Tibial nerve (tissue), 4 donors: ENCODE data around the gene NFKBIE. TPM values are rescaled to one million over a fixed set of nuclear protein-coding genes. Genes with fewer than 3 reads are reported as not detected.

ENCODE experiments used
- DNase-seq, 2 donors: peaks; one replicate each; pipeline ENCODE4 v3.0.0-alpha.2; 2019; ENCODE audit warnings: low spot score in 2 of 2
- H3K27ac ChIP-seq, 4 donors: fragments of 200-600 bp; sonication (generic) in 3 of 4; one replicate each; pipeline ENCODE4 v1.5.1; 2017 to 2019; ENCODE audit warnings: mild to moderate bottlenecking in 1 of 4
- H3K27me3 ChIP-seq, 2 donors: fragments of 200-600 bp; sonication (generic) in 1 of 2; one replicate each; pipeline versions ENCODE4 v1.5.1 to v1.6.0; 2017 to 2019
- H3K36me3 ChIP-seq, 3 donors: fragments of 200-600 bp; sonication (generic); one replicate each; pipeline ENCODE4 v1.5.1; 2018 to 2019
- H3K4me1 ChIP-seq, 4 donors: fragments of 200-600 bp; sonication (generic) in 3 of 4; one replicate each; pipeline ENCODE4 v1.5.1; 2017 to 2019
- H3K4me3 ChIP-seq, 4 donors: fragments of 200-600 bp; sonication (generic) in 3 of 4; one replicate each; pipeline ENCODE4 v1.5.1; 2017 to 2019; ENCODE audit warnings: mild to moderate bottlenecking in 1 of 4, moderate library complexity in 1 of 4
- H3K9me3 ChIP-seq, 4 donors: fragments of 200-600 bp; sonication (generic) in 3 of 4; one replicate each; pipeline ENCODE4 v1.5.1; 2017 to 2019
- EP300 ChIP-seq, 2 donors: sonication (generic); formaldehyde crosslinking; IDR thresholded peaks; one replicate each; pipeline ENCODE4 v1.6.1; 2017; ENCODE audit warnings: antibody characterized with exemption in 2 of 2, mild to moderate bottlenecking in 1 of 2
- POLR2A ChIP-seq, 2 donors: fragments of 450-650 bp; IDR thresholded peaks; one replicate each; pipeline ENCODE4 v1.6.1; 2017; ENCODE audit warnings: antibody characterized with exemption in 2 of 2, mild to moderate bottlenecking in 2 of 2, moderate library complexity in 2 of 2
- WGBS, 2 donors: methylation state at CpG; one replicate each; pipeline ENCODE4 v1.1.5; 2018; 5-methylcytosine and 5-hydroxymethylcytosine counted together
- total RNA-seq, 4 donors: library from RNA; depleted of rRNA; stranded (reverse); fragments of >200 nt; gene quantifications; one replicate each; pipeline ENCODE4 v1.1.0, GENCODE V29; 2016
- TF ChIP-seq, protein P1 (sequence below), 5 experiments: fragments of 200-600 bp in 3 of 5; fragments of 450-650 bp in 2 of 5; sonication (generic) in 3 of 5; IDR thresholded peaks; one replicate each; pipeline ENCODE4 v1.5.1; 2016 to 2019; ENCODE audit warnings: antibody characterized with exemption in 5 of 5, mild to moderate bottlenecking in 3 of 5, moderate library complexity in 2 of 5

NFKBIE gene
- total RNA-seq, 4 donors from 2014 or later, result 12.7 to 20.7 (median 16.0) TPM

DNA sequence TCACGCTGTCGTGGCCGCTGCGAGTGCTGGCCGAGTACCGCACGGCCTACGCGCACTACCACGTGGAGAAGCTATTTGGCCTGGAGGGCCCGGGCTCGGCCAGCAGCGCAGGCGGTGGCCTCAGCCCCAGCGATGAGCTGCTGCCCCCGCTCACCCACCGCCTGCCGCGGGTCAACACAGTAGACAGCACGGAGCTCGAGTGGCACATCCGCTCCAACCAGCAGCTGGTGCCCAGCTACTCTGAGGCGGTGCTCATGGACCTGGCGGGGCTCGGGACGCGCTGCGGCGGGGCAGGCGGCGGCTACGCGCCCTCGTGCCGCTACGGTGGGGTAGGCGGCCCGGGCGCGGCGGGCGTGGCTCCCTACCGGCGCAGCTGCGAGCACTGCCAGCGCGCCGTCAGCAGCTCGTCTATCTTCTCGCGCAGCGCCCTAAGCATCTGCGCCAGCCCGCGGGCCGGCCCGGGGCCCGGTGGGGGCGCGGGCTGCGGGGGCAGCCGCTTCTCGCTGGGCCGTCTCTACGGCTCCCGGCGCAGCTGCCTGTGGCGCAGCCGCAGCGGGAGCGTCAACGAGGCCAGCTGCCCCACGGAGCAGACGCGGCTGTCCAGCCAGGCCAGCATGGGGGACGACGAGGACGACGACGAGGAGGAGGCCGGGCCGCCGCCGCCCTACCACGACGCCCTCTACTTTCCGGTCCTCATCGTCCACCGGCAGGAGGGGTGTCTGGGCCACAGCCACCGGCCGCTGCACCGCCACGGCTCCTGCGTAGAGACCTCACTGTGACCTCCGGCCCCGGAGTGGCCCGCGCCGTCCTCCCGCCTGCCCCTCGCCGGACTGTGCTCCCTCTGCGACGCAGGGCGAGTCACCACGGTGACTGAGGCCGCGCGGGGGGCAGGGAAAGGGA, 10.6 kb upstream of the NFKBIE start:
- H3K36me3 ChIP-seq, result no peaks in the 10 kb centered on the region
- WGBS, 2 donors, result 21 to 25% methylated on average over 34 to 48 of the region's 109 CpGs
- peaks cover 0 to 15% (median 5%) of the 10 kb centered on the region in 4 donors for H3K4me1 ChIP-seq
- H3K9me3 ChIP-seq, result no peaks in the 10 kb centered on the region
- TF ChIP-seq EP300 (IDR thresholded peaks at IDR 0.05), result no peak
- no peak for TF ChIP-seq POLR2A (IDR thresholded peaks at IDR 0.05)
- TF ChIP-seq, protein P1, sequence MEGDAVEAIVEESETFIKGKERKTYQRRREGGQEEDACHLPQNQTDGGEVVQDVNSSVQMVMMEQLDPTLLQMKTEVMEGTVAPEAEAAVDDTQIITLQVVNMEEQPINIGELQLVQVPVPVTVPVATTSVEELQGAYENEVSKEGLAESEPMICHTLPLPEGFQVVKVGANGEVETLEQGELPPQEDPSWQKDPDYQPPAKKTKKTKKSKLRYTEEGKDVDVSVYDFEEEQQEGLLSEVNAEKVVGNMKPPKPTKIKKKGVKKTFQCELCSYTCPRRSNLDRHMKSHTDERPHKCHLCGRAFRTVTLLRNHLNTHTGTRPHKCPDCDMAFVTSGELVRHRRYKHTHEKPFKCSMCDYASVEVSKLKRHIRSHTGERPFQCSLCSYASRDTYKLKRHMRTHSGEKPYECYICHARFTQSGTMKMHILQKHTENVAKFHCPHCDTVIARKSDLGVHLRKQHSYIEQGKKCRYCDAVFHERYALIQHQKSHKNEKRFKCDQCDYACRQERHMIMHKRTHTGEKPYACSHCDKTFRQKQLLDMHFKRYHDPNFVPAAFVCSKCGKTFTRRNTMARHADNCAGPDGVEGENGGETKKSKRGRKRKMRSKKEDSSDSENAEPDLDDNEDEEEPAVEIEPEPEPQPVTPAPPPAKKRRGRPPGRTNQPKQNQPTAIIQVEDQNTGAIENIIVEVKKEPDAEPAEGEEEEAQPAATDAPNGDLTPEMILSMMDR (IDR thresholded peaks at IDR 0.05), result no peak
- DNase-seq, result no peak
- H3K27ac ChIP-seq, result no peak overlapping the region
- peaks cover 0 to 68% of the 10 kb centered on the region in 2 donors for H3K27me3 ChIP-seq
- H3K4me3 ChIP-seq, result peak overlapping the region in 3 of 4 donors; percentile 15 to 46 (median 27)

DNA sequence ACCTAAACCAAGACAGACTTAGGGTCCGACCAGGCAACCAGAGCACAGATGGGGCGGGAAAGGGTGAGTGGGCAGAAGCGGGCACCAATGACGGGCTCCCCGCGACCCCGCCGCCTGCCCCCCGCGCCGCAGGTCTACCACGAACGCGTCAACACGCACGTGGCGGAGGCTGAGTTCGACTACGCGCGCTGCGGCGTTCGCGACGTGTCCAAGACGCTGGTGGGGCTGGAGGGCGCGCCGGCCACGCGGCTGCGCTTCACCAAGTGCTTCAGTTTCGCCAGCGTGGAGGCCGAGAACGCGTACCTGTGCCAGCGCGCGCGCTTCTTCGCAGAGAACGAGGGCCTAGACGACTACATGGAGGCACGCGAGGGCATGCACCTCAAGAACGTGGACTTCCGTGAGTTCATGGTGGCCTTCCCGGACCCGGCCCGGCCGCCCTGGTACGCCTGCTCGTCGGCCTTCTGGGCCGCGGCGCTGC, 10.0 kb upstream of the NFKBIE start:
- TF ChIP-seq, protein P1 (IDR thresholded peaks at IDR 0.05), result no peak
- TF ChIP-seq POLR2A (IDR thresholded peaks at IDR 0.05) (no peak), EP300 (IDR thresholded peaks at IDR 0.05) (no peak)
- Histone ChIP-seq H3K36me3 (no peaks in the 10 kb centered on the region), H3K27ac (no peak overlapping the region), H3K27me3 (peaks cover 0 to 72% of the 10 kb centered on the region in 2 donors), H3K4me1 (peaks cover 0 to 20% (median 5%) of the 10 kb centered on the region in 4 donors), H3K9me3 (no peaks in the 10 kb centered on the region), H3K4me3 (peak overlapping the region in 1 of 4 donors; percentile 46)
- no peak for DNase-seq
- 84 to 89% methylated on average over 50 to 59 of the region's 59 CpGs for WGBS, 2 donors

DNA sequence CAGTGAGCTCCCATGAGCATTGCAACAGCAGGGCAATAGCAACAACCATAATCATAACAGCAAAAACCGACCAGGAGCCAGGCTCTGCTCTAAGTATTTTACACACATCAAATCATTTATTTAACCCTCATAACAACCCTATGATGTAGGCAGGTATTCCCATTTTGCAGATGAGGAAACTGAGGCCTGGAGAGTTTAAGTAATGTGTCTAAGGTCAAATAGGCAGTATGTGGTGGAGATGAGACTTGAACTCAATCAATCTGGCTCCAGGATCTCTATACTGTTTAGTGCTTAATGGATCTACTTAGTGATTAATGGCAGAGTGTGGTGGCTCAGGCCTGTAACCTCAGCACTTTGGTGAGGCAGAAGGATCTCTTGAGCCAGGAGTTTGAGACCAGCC, 8.3 kb upstream of the NFKBIE start:
- Histone ChIP-seq H3K36me3 (no peaks in the 10 kb centered on the region), H3K27ac (no peak overlapping the region), H3K27me3 (peaks cover 0 to 89% of the 10 kb centered on the region in 2 donors), H3K4me1 (peaks cover 0 to 27% (median 5%) of the 10 kb centered on the region in 4 donors), H3K4me3 (no peak overlapping the region), H3K9me3 (no peaks in the 10 kb centered on the region)
- 36 to 67% methylated on average over 1 of the region's 1 CpG for WGBS, 2 donors
- no peak for DNase-seq
- TF ChIP-seq, protein P1 (IDR thresholded peaks at IDR 0.05), result no peak
- TF ChIP-seq POLR2A (IDR thresholded peaks at IDR 0.05), result no peak
- TF ChIP-seq EP300 (IDR thresholded peaks at IDR 0.05), result no peak

DNA sequence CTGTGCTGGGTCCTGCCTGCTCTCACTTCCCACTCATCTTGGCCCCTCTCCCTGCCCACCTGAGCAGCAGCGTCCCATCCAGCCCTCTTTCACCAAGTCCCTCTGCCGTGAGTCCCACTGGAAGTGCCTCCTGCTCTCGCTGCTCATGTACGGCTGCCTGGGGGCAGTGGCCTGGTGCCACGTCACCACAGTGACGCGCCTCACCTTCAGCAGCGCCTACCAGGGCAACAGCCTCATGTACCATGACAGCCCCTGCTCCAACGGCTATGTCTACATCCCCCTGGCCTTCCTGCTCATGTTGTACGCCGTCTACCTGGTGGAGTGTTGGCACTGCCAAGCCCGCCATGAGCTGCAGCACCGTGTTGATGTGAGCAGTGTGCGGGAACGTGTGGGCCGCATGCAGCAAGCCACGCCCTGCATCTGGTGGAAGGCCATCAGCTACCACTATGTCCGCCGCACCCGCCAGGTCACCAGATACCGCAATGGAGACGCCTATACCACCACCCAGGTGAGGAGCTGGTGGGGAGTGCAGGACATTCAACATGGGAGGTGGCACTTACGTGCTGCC, 7.7 kb upstream of the NFKBIE start:
- no peak overlapping the region for H3K27ac ChIP-seq
- H3K4me3 ChIP-seq, result no peak overlapping the region
- no peaks in the 10 kb centered on the region for H3K9me3 ChIP-seq
- H3K27me3 ChIP-seq, result peaks cover 0 to 94% of the 10 kb centered on the region in 2 donors
- H3K4me1 ChIP-seq, result peaks cover 0 to 27% (median 5%) of the 10 kb centered on the region in 4 donors
- no peak for DNase-seq
- WGBS, 2 donors, result 87 to 90% methylated on average over 22 to 23 of the region's 23 CpGs
- H3K36me3 ChIP-seq, result no peaks in the 10 kb centered on the region
- TF ChIP-seq, protein P1 (IDR thresholded peaks at IDR 0.05), result no peak
- no peak for TF ChIP-seq EP300 (IDR thresholded peaks at IDR 0.05)
- no peak for TF ChIP-seq POLR2A (IDR thresholded peaks at IDR 0.05)

DNA sequence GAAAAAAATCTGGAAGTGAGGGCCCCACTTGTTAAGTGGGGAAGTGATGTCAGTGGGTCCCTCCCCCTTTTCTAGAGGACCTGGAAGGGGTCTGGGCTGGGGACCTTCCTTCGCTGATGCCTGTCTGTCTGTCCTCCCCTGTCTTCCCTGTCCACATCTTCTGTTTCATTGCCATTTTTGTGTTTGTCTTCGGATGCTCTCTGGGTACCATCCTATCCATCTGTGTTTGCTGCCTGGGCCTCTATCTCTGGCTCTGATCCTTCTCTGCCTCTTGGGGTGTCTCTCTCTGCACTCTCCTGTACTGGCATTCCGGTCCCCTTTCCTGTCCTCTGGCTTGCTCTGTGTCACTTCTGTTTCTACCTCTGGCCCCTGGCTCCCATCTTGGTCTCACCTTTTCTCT, 7.2 kb upstream of the NFKBIE start:
- 84% methylated on average over 3 of the region's 3 CpGs for WGBS, 2 donors
- DNase-seq, result no peak
- no peaks in the 10 kb centered on the region for H3K36me3 ChIP-seq
- peaks cover 0 to 91% of the 10 kb centered on the region in 2 donors for H3K27me3 ChIP-seq
- TF ChIP-seq POLR2A (IDR thresholded peaks at IDR 0.05), result no peak
- TF ChIP-seq EP300 (IDR thresholded peaks at IDR 0.05), result no peak
- TF ChIP-seq, protein P1 (IDR thresholded peaks at IDR 0.05), result no peak
- no peak overlapping the region for H3K27ac ChIP-seq
- no peak overlapping the region for H3K4me3 ChIP-seq
- H3K9me3 ChIP-seq, result no peaks in the 10 kb centered on the region
- peaks cover 0 to 27% (median 5%) of the 10 kb centered on the region in 4 donors for H3K4me1 ChIP-seq
